A673 (cell line): ENCODE data around the gene PEX11G. TPM values are rescaled to one million over a fixed set of nuclear protein-coding genes. Genes with fewer than 3 reads are reported as not detected.

Source experiments
- BruUV-seq: library from RNA; stranded (reverse); fragments of 400-500 nt; replicated peaks from 2 replicates; lab custom pipeline; 2021; lab: Mats Ljungman, UMichigan
- CTCF ChIA-PET: fragments of 300-600 bp; sonication (Branson Sonifier 250); formaldehyde crosslinking; loops from one replicate; lab custom pipeline; 2022; ENCODE audit warnings: antibody characterized with exemption; lab: Charles Lee
- POLR2A ChIA-PET: fragments of 300-600 bp; sonication (Branson Sonifier 250); formaldehyde crosslinking; loops from one replicate; lab custom pipeline; 2022; ENCODE audit warnings: antibody characterized with exemption; ENCODE audit not compliant: low non-redundant PET; lab: Charles Lee
- DNase-seq: peaks from one replicate; pipeline ENCODE4 v3.0.0-alpha.2; 2015; ENCODE audit warnings: low spot score
- H3K27ac ChIP-seq: fragments of 200-600 bp; sonication (generic); 2 replicates; pipeline ENCODE4 v1.5.1; 2016; ENCODE audit warnings: mixed run types, low read depth, mild to moderate bottlenecking, mixed read lengths, antibody characterized with exemption, low read length; ENCODE audit not compliant: poor library complexity, severe bottlenecking
- H3K27me3 ChIP-seq: fragments of 200-600 bp; sonication (generic); replicated peaks from 2 replicates; pipeline ENCODE4 v1.6.1; 2017; ENCODE audit warnings: mixed run types, low read depth, mild to moderate bottlenecking, mixed read lengths, antibody characterized with exemption, low read length; ENCODE audit not compliant: insufficient read depth, poor library complexity
- H3K36me3 ChIP-seq: fragments of 200-600 bp; sonication (generic); 2 replicates; pipeline ENCODE4 v1.6.1; 2016; ENCODE audit warnings: mixed run types, mild to moderate bottlenecking, mixed read lengths, antibody characterized with exemption, low read length; ENCODE audit not compliant: insufficient read depth, poor library complexity, severe bottlenecking
- H3K4me1 ChIP-seq: fragments of 200-600 bp; sonication (generic); 2 replicates; pipeline ENCODE4 v1.6.1; 2017; ENCODE audit warnings: mixed run types, mild to moderate bottlenecking, mixed read lengths, antibody characterized with exemption, low read length; ENCODE audit not compliant: insufficient read depth, poor library complexity, severe bottlenecking
- H3K4me3 ChIP-seq: fragments of 200-600 bp; sonication (generic); 2 replicates; pipeline ENCODE4 v1.5.1; 2016; ENCODE audit warnings: low read depth, mixed run types, mild to moderate bottlenecking, mixed read lengths, low read length; ENCODE audit not compliant: poor library complexity, severe bottlenecking
- H3K9me3 ChIP-seq: fragments of 200-600 bp; sonication (generic); 2 replicates; pipeline ENCODE4 v1.6.1; 2016; ENCODE audit warnings: mixed run types, low read depth, mild to moderate bottlenecking, mixed read lengths, antibody characterized with exemption, low read length; ENCODE audit not compliant: poor library complexity, severe bottlenecking
- CTCF ChIP-seq: fragments of 300-800, 200-600 bp; sonication (generic); conservative IDR thresholded peaks from 2 replicates; pipeline ENCODE4 v1.5.1; 2017; ENCODE audit warnings: low read depth, mild to moderate bottlenecking, antibody characterized with exemption, low read length, moderate library complexity, mixed read lengths
- EZH2 ChIP-seq: fragments of 200-600 bp; sonication (generic); IDR thresholded peaks from 2 replicates; pipeline ENCODE4 v1.6.1; 2017; ENCODE audit warnings: borderline replicate concordance, low read depth, mild to moderate bottlenecking, mixed read lengths, antibody characterized with exemption, low read length; ENCODE audit not compliant: poor library complexity, severe bottlenecking
- intact Hi-C: fragments of 100-400 bp; cut with micrococcal nuclease; formaldehyde crosslinking; loops from one replicate; pipeline ENCODE4 v1.10.0; 2022; ENCODE audit not compliant: unreplicated experiment
- total RNA-seq: library from RNA; stranded (reverse); gene quantifications from 2 replicates; pipeline ENCODE4 v1.2.3, GENCODE V29; 2021

The PEX11G gene
- total RNA-seq, 1 experiment from 2014 or later: 1.1 TPM

DNA sequence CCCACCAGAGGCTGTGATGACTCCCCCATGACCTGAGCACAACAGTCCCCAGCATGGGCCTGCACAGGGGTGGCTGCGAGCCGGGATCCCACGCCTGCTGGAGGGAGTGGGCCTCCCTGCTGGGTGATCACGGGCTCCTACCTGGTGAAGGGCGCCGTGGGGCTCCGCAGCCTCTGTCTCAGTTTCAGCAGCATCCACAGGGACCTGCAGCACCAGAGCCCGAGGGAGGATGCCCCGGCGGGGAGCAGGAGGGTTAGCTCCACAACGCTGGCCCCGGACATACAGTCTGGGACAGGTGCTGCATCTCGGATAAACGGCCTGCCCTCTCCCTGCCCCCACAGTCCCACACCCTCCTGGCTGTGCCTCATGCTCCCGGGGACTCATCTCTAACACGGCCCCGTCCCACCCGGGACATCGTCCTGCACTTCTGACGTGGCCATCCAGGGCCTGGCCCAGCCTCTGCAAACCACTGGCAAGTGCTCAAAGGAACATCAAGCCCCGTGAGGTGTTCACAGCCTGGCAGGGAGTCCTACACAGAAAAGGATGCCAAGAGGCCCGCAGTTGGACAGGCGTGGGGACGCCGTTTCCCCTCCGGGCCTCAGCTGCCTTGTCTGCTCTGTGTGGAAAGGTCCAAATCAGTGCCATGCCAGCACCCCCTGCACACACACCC is 10.5 kb downstream of the PEX11G start:
- H3K27me3 ChIP-seq: no peaks in the 10 kb centered on the region
- DNase-seq: no peak
- no peaks in the 10 kb centered on the region for H3K4me1 ChIP-seq
- H3K27ac ChIP-seq: no peak overlapping the region
- no peaks in the 10 kb centered on the region for H3K36me3 ChIP-seq
- POLR2A ChIA-PET: no interaction called here
- no peaks in the 10 kb centered on the region for H3K9me3 ChIP-seq
- CTCF ChIA-PET: no interaction called here
- BruUV-seq: no TSS peak
- no peak overlapping the region for H3K4me3 ChIP-seq
- intact Hi-C loops: no loop called here
- no peak for TF ChIP-seq EZH2
- no peak for TF ChIP-seq CTCF

DNA sequence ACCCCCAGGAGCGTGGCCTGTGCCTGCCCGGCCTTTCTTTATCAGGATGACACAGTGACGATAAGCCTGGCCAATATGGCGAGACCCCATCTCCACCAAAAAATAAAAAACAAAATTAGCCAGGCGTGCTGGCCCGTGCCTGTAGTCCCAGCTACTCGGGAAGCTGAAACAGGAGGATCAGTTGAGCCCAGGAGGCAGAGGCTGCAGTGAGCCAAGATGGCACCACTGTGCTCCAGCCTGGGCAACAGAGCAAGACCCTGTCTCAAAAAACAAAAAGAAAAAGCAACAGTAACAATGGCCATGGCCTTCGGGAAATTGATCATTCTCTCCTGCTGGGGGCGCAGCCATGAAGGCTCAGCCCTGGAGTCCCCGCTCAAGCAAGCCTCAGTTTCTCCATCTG is 11.1 kb downstream of the PEX11G start:
- POLR2A ChIA-PET: no interaction called here
- H3K27me3 ChIP-seq: no peaks in the 10 kb centered on the region
- intact Hi-C loops: no loop called here
- CTCF ChIA-PET: no interaction called here
- BruUV-seq: no TSS peak
- H3K27ac ChIP-seq: no peak overlapping the region
- H3K9me3 ChIP-seq: no peaks in the 10 kb centered on the region
- DNase-seq: no peak
- no peak overlapping the region for H3K4me3 ChIP-seq
- no peaks in the 10 kb centered on the region for H3K4me1 ChIP-seq
- no peaks in the 10 kb centered on the region for H3K36me3 ChIP-seq
- TF ChIP-seq EZH2: no peak
- TF ChIP-seq CTCF: no peak

GRCh38 chr19:7476777-7477494 is 11.9 kb downstream of the PEX11G start:
- DNase-seq: no peak
- Histone ChIP-seq H3K4me3 (no peak overlapping the region), H3K9me3 (no peaks in the 10 kb centered on the region), H3K27me3 (no peaks in the 10 kb centered on the region), H3K27ac (no peak overlapping the region), H3K4me1 (no peaks in the 10 kb centered on the region), H3K36me3 (no peaks in the 10 kb centered on the region)
- CTCF ChIA-PET: no interaction called here
- POLR2A ChIA-PET: no interaction called here
- intact Hi-C loops: no loop called here
- BruUV-seq: no TSS peak
- TF ChIP-seq CTCF (no peak), EZH2 (no peak)
